ENCODE measurements around the gene FARS2. TPM values are rescaled to one million over a fixed set of nuclear protein-coding genes. Genes with fewer than 3 reads are reported as not detected.

The FARS2 gene
- total RNA-seq, 4 donors from 2014 or later, result 8.3 to 18.5 (median 13.0) TPM

DNA sequence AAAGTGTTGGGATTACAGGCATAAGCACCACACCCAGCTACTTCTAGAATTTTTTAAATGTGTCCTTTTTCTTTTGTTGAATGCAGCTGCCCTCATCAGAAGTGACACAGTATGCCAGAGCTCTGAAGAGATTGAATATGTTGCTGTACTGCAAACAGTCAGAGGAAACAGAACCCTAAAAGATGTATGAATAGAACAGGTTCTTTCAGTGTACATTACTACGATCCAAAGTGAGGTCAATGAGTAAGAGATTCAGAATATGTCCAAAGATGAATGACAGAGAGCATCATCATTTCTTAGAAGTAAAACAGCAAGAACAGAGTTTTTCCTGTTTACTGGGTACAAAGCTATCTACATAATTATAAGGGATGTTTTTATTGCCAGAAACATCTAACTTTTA is 476.9 kb downstream of the FARS2 start:
- no peak for DNase-seq
- Histone ChIP-seq H3K4me1 (no peaks in the 10 kb centered on the region), H3K27ac (no peak overlapping the region), H3K36me3 (no peaks in the 10 kb centered on the region), H3K9me3 (no peaks in the 10 kb centered on the region), H3K4me3 (no peak overlapping the region), H3K27me3 (no peaks in the 10 kb centered on the region)
- TF ChIP-seq, protein P1, sequence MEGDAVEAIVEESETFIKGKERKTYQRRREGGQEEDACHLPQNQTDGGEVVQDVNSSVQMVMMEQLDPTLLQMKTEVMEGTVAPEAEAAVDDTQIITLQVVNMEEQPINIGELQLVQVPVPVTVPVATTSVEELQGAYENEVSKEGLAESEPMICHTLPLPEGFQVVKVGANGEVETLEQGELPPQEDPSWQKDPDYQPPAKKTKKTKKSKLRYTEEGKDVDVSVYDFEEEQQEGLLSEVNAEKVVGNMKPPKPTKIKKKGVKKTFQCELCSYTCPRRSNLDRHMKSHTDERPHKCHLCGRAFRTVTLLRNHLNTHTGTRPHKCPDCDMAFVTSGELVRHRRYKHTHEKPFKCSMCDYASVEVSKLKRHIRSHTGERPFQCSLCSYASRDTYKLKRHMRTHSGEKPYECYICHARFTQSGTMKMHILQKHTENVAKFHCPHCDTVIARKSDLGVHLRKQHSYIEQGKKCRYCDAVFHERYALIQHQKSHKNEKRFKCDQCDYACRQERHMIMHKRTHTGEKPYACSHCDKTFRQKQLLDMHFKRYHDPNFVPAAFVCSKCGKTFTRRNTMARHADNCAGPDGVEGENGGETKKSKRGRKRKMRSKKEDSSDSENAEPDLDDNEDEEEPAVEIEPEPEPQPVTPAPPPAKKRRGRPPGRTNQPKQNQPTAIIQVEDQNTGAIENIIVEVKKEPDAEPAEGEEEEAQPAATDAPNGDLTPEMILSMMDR (IDR thresholded peaks at IDR 0.05), result no peak
- no peak for TF ChIP-seq POLR2A (IDR thresholded peaks at IDR 0.05)
- intact Hi-C loops (cut with DNase I), result no loop called here
- WGBS, 2 donors, result 73 to 91% methylated on average over 1 of the region's 1 CpG

DNA sequence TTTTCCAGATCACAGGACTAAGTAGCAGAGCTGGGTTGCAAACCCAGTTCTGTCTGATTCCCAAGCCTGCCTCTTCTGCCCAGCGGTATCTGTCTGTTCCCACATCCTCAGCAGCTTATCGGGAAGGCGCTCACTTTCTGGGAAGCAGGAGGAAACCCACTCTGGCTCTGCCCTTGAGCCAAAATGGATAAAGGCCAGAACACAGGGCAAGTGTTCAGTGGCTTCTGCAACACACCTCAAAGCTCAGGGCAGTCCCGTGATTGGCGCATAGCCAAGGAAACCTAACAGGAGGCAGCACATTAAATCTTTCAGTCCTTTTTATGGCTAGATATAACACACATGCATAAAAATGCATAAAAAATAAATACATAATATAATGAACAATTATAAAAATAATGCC is 483.2 kb downstream of the FARS2 start:
- intact Hi-C loops (cut with DNase I), result no loop called here
- DNase-seq, result no peak
- H3K36me3 ChIP-seq, result no peaks in the 10 kb centered on the region
- H3K9me3 ChIP-seq, result no peaks in the 10 kb centered on the region
- H3K4me3 ChIP-seq, result no peak overlapping the region
- H3K4me1 ChIP-seq, result no peaks in the 10 kb centered on the region
- no peak overlapping the region for H3K27ac ChIP-seq
- H3K27me3 ChIP-seq, result no peaks in the 10 kb centered on the region
- WGBS, 2 donors, result 72 to 76% methylated on average over 3 to 5 of the region's 5 CpGs
- TF ChIP-seq POLR2A (IDR thresholded peaks at IDR 0.05), result no peak
- TF ChIP-seq, protein P1 (IDR thresholded peaks at IDR 0.05), result no peak

DNA sequence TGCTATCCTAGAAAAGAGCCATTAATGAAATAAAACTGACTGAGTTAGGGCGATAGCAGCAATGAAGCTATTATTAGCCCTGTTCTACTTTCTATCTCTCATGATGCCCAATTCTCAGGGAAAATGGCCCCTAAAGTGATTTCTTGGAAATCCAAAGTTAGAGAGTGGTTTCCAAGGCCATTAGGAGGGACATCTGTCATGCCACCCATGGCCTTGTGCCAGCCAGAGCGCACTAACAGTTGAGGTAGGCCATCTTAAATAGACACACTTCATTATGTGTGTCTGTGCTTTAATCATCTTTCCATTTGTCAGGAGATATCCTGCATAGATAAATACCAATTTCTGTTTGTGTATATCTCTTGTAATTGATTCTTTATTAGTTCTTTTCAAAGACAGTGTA is 483.8 kb downstream of the FARS2 start:
- no peak overlapping the region for H3K27ac ChIP-seq
- DNase-seq, result no peak
- intact Hi-C loops (cut with DNase I), result no loop called here
- no peaks in the 10 kb centered on the region for H3K27me3 ChIP-seq
- H3K4me1 ChIP-seq, result no peaks in the 10 kb centered on the region
- WGBS, 2 donors, result 93 to 100% methylated on average over 2 of the region's 2 CpGs
- H3K9me3 ChIP-seq, result no peaks in the 10 kb centered on the region
- TF ChIP-seq, protein P1 (IDR thresholded peaks at IDR 0.05), result no peak
- no peak for TF ChIP-seq POLR2A (IDR thresholded peaks at IDR 0.05)
- no peaks in the 10 kb centered on the region for H3K36me3 ChIP-seq
- H3K4me3 ChIP-seq, result no peak overlapping the region

DNA sequence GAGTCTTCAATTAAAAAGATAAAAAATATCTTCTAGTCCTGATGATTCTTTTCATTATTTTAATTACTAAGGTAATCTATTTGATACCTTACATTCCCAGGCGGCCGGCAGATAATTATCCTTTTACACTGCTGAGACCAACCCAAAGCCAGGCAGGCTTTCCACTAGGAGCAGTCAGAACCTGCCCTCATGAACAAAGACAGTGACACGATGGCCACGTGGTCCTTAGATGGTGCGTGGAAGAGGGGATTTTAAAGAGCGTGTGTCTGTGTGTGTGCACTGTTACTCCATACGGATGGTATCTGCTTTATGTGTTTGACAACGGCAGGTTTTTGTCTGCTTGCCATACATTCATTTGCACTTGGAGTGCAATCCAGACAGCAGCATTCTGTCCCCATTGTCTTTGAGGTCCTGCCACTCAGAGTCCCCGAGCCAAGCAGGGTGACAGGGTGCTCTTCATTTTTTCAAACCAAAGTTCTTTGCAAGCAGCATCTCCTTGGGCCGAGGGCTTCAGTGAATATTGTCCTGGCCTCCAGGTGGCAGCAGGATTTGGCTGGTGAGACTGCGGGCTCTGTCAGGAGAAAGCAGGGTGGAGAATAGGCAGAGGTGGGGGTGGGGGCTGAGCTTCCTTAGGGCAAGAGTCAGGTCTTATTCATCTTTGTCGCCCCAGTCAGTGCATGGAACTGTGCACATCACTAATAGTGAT is 484.9 kb downstream of the FARS2 start:
- 84 to 87% methylated on average over 9 to 10 of the region's 12 CpGs for WGBS, 2 donors

DNA sequence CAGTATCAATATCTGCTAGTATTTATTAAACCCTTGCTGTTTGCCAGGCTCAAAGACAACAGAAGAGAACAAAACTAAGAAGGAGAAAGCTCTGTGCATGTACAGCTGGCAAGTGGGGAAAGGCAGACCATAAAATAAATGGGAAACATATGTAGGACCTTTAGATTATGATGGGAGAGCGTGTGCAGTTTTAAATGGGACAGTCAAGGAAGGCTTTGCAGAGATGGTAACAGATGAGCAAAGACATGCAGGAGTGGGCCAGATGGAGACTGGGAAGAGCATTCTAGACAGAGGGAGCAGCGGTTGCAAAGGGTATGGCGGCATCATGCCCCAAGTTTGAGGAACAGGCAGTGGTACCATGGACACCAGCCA is 485.4 kb downstream of the FARS2 start:
- H3K27ac ChIP-seq, result no peak overlapping the region
- no peak overlapping the region for H3K4me3 ChIP-seq
- no peak for DNase-seq
- no peaks in the 10 kb centered on the region for H3K27me3 ChIP-seq
- WGBS, 2 donors, result 93% methylated on average over 3 of the region's 3 CpGs
- no peak for TF ChIP-seq POLR2A (IDR thresholded peaks at IDR 0.05)
- TF ChIP-seq, protein P1 (IDR thresholded peaks at IDR 0.05), result no peak
- no peaks in the 10 kb centered on the region for H3K9me3 ChIP-seq
- intact Hi-C loops (cut with DNase I), result no loop called here
- no peaks in the 10 kb centered on the region for H3K36me3 ChIP-seq
- H3K4me1 ChIP-seq, result no peaks in the 10 kb centered on the region

More for the DNA sequence above, 484.9 kb downstream of the FARS2 start:
- Histone ChIP-seq H3K36me3 (no peaks in the 10 kb centered on the region), H3K4me3 (no peak overlapping the region), H3K27me3 (no peaks in the 10 kb centered on the region), H3K27ac (no peak overlapping the region), H3K9me3 (no peaks in the 10 kb centered on the region), H3K4me1 (no peaks in the 10 kb centered on the region)
- intact Hi-C loops (cut with DNase I), result no loop called here
- no peak for TF ChIP-seq POLR2A (IDR thresholded peaks at IDR 0.05)
- TF ChIP-seq, protein P1 (IDR thresholded peaks at IDR 0.05), result no peak
- no peak for DNase-seq

All from esophagus squamous epithelium (tissue), 5 donors.